Measurements from ENCODE around the gene PABPN1L.
A peak's percentile ranks its signal among the peaks of the same experiment; 100 is the strongest.

Gene PABPN1L

GRCh38 chr16:88870608-88871348 is 4.3 kb upstream of the PABPN1L start:
- DNase-seq (ENCODE audit: low read depth in 2 of 3, low spot score in 2 of 3), result no peak

- no peak for DNase-seq (ENCODE audit: low read depth in 2 of 3, low spot score in 2 of 3)
Observed at GRCh38 chr16:88869673-88869980, 3.2 kb upstream of the PABPN1L start.

- no peak for DNase-seq (ENCODE audit: low read depth in 2 of 3, low spot score in 2 of 3)
Observed at GRCh38 chr16:88868974-88869672, 2.7 kb upstream of the PABPN1L start.

- no peak for DNase-seq (ENCODE audit: low read depth in 2 of 3, low spot score in 2 of 3)
Observed at GRCh38 chr16:88867581-88868246, 1.3 kb upstream of the PABPN1L start.

- no peak for DNase-seq (ENCODE audit: low read depth in 2 of 3, low spot score in 2 of 3)
Observed at GRCh38 chr16:88865742-88866141, 718 bp downstream of the PABPN1L start.

- no peak for DNase-seq (ENCODE audit: low read depth in 2 of 3, low spot score in 2 of 3)
Observed at GRCh38 chr16:88865310-88865709, 1.1 kb downstream of the PABPN1L start.

- DNase-seq (ENCODE audit: low read depth in 2 of 3, low spot score in 2 of 3), result no peak
Observed at GRCh38 chr16:88864521-88864920, 1.9 kb downstream of the PABPN1L start.

- no peak for DNase-seq (ENCODE audit: low read depth in 2 of 3, low spot score in 2 of 3)
Observed at GRCh38 chr16:88864099-88864498, 2.4 kb downstream of the PABPN1L start.

- no peak for DNase-seq (ENCODE audit: low read depth in 2 of 3, low spot score in 2 of 3)
Observed at GRCh38 chr16:88863426-88863825, 3.0 kb downstream of the PABPN1L start.

- DNase-seq (ENCODE audit: low read depth in 2 of 3, low spot score in 2 of 3), result no peak
Observed at GRCh38 chr16:88862968-88863367, 3.5 kb downstream of the PABPN1L start.

GRCh38 chr16:88861359-88861758 is 5.1 kb downstream of the PABPN1L start:
- DNase-seq (ENCODE audit: low read depth in 2 of 3, low spot score in 2 of 3), result no peak

GRCh38 chr16:88859381-88860091 is 6.9 kb downstream of the PABPN1L start:
- DNase-seq (ENCODE audit: low read depth in 2 of 3, low spot score in 2 of 3), result no peak

- DNase-seq (ENCODE audit: low read depth in 2 of 3, low spot score in 2 of 3), result peak; percentile 38 to 52 (median 44)
Observed at GRCh38 chr16:88857728-88858339, 8.6 kb downstream of the PABPN1L start.

GRCh38 chr16:88856828-88857727 is 9.4 kb downstream of the PABPN1L start, which contains the start of the genes GALNS and TRAPPC2L:
TSS of gene GALNS (minus strand) at chr16:88856947. CDS start at chr16:88856877, 70 bp downstream.
TSS of gene TRAPPC2L (plus strand) at chr16:88857127. CDS start at chr16:88857151, 24 bp downstream.
- DNase-seq (ENCODE audit: low read depth in 2 of 3, low spot score in 2 of 3), result peak; percentile 96 to 100 (median 99)

- no peak for DNase-seq (ENCODE audit: low read depth in 2 of 3, low spot score in 2 of 3)
Observed at GRCh38 chr16:88856122-88856827, 10.2 kb downstream of the PABPN1L start.

GRCh38 chr16:88855736-88856121 is 10.7 kb downstream of the PABPN1L start:
- DNase-seq (ENCODE audit: low read depth in 2 of 3, low spot score in 2 of 3), result no peak

- DNase-seq (ENCODE audit: low read depth in 2 of 3, low spot score in 2 of 3), result no peak
Observed at GRCh38 chr16:88855176-88855575, 11.3 kb downstream of the PABPN1L start.

GRCh38 chr16:88854306-88855111 is 12.0 kb downstream of the PABPN1L start:
- DNase-seq (ENCODE audit: low read depth in 2 of 3, low spot score in 2 of 3), result no peak

All from activated CD8-positive, alpha-beta memory T cell treated with anti-CD3 and anti-CD28 coated beads for 48 hours (primary cell).